Measurements from ENCODE around the gene BBS7.

GRCh38 chr4:121790976-121791375, 79.3 kb downstream of the BBS7 start:
- TF ChIP-seq CTCF (IDR thresholded peaks at IDR 0.05; ENCODE audit: low read length) = no peak
- TF ChIP-seq EZH2 (IDR thresholded peaks at IDR 0.05; ENCODE audit: borderline replicate concordance, low read length) = no peak

Data from OCI-LY1 (cell line).